ENCODE data around the gene ARHGAP30.

- TF ChIP-seq, protein P1, sequence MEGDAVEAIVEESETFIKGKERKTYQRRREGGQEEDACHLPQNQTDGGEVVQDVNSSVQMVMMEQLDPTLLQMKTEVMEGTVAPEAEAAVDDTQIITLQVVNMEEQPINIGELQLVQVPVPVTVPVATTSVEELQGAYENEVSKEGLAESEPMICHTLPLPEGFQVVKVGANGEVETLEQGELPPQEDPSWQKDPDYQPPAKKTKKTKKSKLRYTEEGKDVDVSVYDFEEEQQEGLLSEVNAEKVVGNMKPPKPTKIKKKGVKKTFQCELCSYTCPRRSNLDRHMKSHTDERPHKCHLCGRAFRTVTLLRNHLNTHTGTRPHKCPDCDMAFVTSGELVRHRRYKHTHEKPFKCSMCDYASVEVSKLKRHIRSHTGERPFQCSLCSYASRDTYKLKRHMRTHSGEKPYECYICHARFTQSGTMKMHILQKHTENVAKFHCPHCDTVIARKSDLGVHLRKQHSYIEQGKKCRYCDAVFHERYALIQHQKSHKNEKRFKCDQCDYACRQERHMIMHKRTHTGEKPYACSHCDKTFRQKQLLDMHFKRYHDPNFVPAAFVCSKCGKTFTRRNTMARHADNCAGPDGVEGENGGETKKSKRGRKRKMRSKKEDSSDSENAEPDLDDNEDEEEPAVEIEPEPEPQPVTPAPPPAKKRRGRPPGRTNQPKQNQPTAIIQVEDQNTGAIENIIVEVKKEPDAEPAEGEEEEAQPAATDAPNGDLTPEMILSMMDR (IDR thresholded peaks at IDR 0.05) = no peak
- TF ChIP-seq POLR2A (IDR thresholded peaks at IDR 0.05) (no peak), EP300 (IDR thresholded peaks at IDR 0.05) (no peak)
These were observed 25.5 kb upstream of the ARHGAP30 start for GRCh38 chr1:161095230-161095629.

Measured in tibial nerve (tissue), 4 donors.